Measurements from ENCODE around the gene BCAT1. TPM values are rescaled to one million over a fixed set of nuclear protein-coding genes. Genes with fewer than 3 reads are reported as not detected.

BCAT1 gene
- total and polyA plus RNA-seq, 9 of the 15 experiments (the other 6 are each of a cell fraction or from before 2014, with no cell fraction given): 38.5 to 157 (median 66.8) TPM

DNA sequence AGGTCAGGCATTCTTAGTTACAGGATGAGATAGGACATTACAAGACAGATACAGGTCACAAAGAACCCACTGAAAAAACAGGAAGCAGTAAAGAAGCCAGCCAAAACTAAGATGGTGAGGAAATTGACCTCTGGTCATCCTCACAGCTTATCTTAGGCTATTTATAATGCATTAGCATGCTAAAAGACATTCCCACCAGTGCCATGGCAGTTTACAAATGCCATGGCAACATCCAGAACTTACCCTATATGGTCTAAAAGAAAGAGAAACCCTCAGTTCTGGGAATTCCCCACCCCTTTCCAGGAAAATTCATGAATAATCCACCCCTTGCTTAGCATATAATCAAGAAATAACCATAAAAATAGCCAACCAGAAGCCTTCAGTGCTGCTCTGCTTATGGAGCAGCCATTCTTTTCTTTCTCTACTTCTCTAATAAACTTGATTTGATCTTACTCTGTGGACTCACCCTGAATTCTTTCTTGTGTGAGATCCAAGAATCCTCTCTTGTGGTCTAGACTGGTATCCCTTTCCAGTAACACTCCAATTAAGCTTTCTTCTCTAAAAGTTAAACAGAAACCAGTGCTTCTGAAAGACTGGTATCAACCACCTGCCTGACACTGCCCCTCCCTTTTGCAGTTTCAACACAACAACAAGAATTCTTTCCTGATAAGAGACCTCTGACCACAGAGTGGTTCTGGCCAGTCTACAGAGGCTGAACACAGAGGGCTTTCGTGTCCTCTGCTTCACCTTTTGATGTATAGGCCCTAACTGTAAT is 86.9 kb downstream of the BCAT1 start (continued):
- TF ChIP-seq, protein P1, sequence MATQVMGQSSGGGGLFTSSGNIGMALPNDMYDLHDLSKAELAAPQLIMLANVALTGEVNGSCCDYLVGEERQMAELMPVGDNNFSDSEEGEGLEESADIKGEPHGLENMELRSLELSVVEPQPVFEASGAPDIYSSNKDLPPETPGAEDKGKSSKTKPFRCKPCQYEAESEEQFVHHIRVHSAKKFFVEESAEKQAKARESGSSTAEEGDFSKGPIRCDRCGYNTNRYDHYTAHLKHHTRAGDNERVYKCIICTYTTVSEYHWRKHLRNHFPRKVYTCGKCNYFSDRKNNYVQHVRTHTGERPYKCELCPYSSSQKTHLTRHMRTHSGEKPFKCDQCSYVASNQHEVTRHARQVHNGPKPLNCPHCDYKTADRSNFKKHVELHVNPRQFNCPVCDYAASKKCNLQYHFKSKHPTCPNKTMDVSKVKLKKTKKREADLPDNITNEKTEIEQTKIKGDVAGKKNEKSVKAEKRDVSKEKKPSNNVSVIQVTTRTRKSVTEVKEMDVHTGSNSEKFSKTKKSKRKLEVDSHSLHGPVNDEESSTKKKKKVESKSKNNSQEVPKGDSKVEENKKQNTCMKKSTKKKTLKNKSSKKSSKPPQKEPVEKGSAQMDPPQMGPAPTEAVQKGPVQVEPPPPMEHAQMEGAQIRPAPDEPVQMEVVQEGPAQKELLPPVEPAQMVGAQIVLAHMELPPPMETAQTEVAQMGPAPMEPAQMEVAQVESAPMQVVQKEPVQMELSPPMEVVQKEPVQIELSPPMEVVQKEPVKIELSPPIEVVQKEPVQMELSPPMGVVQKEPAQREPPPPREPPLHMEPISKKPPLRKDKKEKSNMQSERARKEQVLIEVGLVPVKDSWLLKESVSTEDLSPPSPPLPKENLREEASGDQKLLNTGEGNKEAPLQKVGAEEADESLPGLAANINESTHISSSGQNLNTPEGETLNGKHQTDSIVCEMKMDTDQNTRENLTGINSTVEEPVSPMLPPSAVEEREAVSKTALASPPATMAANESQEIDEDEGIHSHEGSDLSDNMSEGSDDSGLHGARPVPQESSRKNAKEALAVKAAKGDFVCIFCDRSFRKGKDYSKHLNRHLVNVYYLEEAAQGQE (IDR thresholded peaks at IDR 0.05; ENCODE audit: borderline replicate concordance): peak; percentile 87
- TF ChIP-seq, protein P1 (CRISPR knock-in tag; IDR thresholded peaks at IDR 0.05; ENCODE audit: low read depth): no peak
- TF ChIP-seq, protein P2, sequence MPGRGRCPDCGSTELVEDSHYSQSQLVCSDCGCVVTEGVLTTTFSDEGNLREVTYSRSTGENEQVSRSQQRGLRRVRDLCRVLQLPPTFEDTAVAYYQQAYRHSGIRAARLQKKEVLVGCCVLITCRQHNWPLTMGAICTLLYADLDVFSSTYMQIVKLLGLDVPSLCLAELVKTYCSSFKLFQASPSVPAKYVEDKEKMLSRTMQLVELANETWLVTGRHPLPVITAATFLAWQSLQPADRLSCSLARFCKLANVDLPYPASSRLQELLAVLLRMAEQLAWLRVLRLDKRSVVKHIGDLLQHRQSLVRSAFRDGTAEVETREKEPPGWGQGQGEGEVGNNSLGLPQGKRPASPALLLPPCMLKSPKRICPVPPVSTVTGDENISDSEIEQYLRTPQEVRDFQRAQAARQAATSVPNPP (IDR thresholded peaks at IDR 0.05; ENCODE audit: borderline replicate concordance, insufficient read depth, insufficient read length): no peak
- peak in 1 of 2 experiments; percentile 35; a peak in 1 of 4 replicates for TF ChIP-seq MAZ (CRISPR knock-in tag; conservative IDR thresholded peaks at IDR 0.05 in 1 of 2, IDR thresholded peaks at IDR 0.05 in 1 of 2)
- 0 out of 2 replicates have a peak, but pooled peaks have one; percentile 14 for TF ChIP-seq ZNF766 (CRISPR knock-in tag; conservative IDR thresholded peaks at IDR 0.05)
- TF ChIP-seq CBX3 (IDR thresholded peaks at IDR 0.05; ENCODE audit: borderline replicate concordance in 1 of 2, low read length in 2 of 2): peak in 1 of 2 experiments; percentile 62; a peak in 1 of 3 replicates
- no peak for TF ChIP-seq HCFC1 (IDR thresholded peaks at IDR 0.05; ENCODE audit: low read depth, low read length)
- TF ChIP-seq RCOR1 (IDR thresholded peaks at IDR 0.05; ENCODE audit: borderline replicate concordance in 1 of 2, low read depth in 2 of 2, low read length in 2 of 2): peak in 1 of 2 experiments; percentile 59; a peak in 1 of 4 replicates
- no peak for TF ChIP-seq ZNF431 (CRISPR knock-in tag; IDR thresholded peaks at IDR 0.05)
- TF ChIP-seq POLR2AphosphoS5 (IDR thresholded peaks at IDR 0.05; ENCODE audit: control insufficient read depth, insufficient read depth, low read depth, low read length): 0 out of 2 replicates have a peak, but pooled peaks have one; percentile 34
- TF ChIP-seq MYNN (IDR thresholded peaks at IDR 0.05): no peak
- no peak for TF ChIP-seq MYNN (CRISPR knock-in tag; IDR thresholded peaks at IDR 0.05)
- TF ChIP-seq HDAC1 (IDR thresholded peaks at IDR 0.05): 0 out of 4 replicates have a peak, but pooled peaks of 1 of the 2 experiments have one; percentile 24
- TF ChIP-seq, protein P3, sequence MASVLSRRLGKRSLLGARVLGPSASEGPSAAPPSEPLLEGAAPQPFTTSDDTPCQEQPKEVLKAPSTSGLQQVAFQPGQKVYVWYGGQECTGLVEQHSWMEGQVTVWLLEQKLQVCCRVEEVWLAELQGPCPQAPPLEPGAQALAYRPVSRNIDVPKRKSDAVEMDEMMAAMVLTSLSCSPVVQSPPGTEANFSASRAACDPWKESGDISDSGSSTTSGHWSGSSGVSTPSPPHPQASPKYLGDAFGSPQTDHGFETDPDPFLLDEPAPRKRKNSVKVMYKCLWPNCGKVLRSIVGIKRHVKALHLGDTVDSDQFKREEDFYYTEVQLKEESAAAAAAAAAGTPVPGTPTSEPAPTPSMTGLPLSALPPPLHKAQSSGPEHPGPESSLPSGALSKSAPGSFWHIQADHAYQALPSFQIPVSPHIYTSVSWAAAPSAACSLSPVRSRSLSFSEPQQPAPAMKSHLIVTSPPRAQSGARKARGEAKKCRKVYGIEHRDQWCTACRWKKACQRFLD (CRISPR knock-in tag; IDR thresholded peaks at IDR 0.05): no peak
- TF ChIP-seq RFX1 (IDR thresholded peaks at IDR 0.05): peak; percentile 13; the same call in 1 of the 2 replicates
- TF ChIP-seq TRIM24 (IDR thresholded peaks at IDR 0.05): peak; percentile 96 to 97
- TF ChIP-seq NUFIP1 (IDR thresholded peaks at IDR 0.05; ENCODE audit: partially characterized antibody): no peak
